Medulla oblongata (tissue), 1 donor: ENCODE results near the gene GAS2.

Experiments used
- DNase-seq: peaks from one replicate; pipeline ENCODE4 v3.0.0-alpha.2; 2015; ENCODE audit errors: extremely low spot score

GAS2 gene

GRCh38 chr11:22787551-22788162 lies 121.2 kb downstream of the GAS2 start:
- peak; percentile 88 for DNase-seq

GRCh38 chr11:22792497-22792896 lies 126.1 kb downstream of the GAS2 start:
- peak; percentile 90 for DNase-seq

GRCh38 chr11:22795914-22796313 lies 129.5 kb downstream of the GAS2 start:
- no peak for DNase-seq

GRCh38 chr11:22797047-22797446 lies 130.6 kb downstream of the GAS2 start:
- peak; percentile 64 for DNase-seq

GRCh38 chr11:22798901-22799300 lies 132.5 kb downstream of the GAS2 start:
- DNase-seq, result no peak

- DNase-seq, result no peak
Measured at GRCh38 chr11:22800482-22800881, 134.1 kb downstream of the GAS2 start.

- DNase-seq, result no peak
Measured at GRCh38 chr11:22802861-22803260, 136.4 kb downstream of the GAS2 start.

- DNase-seq, result no peak
Measured at GRCh38 chr11:22807391-22807790, 141.0 kb downstream of the GAS2 start.

- DNase-seq, result no peak
Measured at GRCh38 chr11:22807855-22808570, 141.6 kb downstream of the GAS2 start.

- DNase-seq, result peak; percentile 41
Measured at GRCh38 chr11:22808571-22809197, 142.3 kb downstream of the GAS2 start.

- no peak for DNase-seq
Measured at GRCh38 chr11:22809893-22810292, 143.5 kb downstream of the GAS2 start.

GRCh38 chr11:22822203-22822602 lies 155.8 kb downstream of the GAS2 start:
- DNase-seq, result no peak

GRCh38 chr11:22828373-22828772 lies 162.0 kb downstream of the GAS2 start:
- no peak for DNase-seq

GRCh38 chr11:22829231-22830081 lies 163.0 kb downstream of the GAS2 start, which contains the start of gene SVIP:
Gene SVIP (minus strand): TSS chr11:22829801. CDS start chr11:22829748, 53 bp downstream.
- peak; percentile 96 for DNase-seq

GRCh38 chr11:22830082-22830414 lies 163.6 kb downstream of the GAS2 start:
- DNase-seq, result no peak

GRCh38 chr11:22832315-22833015 lies 166.1 kb downstream of the GAS2 start:
- DNase-seq, result peak; percentile 28

- no peak for DNase-seq
Measured at GRCh38 chr11:22846726-22847125, 180.3 kb downstream of the GAS2 start.

- no peak for DNase-seq
Measured at GRCh38 chr11:22851477-22851876, 185.1 kb downstream of the GAS2 start.

- DNase-seq, result no peak
Measured at GRCh38 chr11:22859756-22860155, 193.3 kb downstream of the GAS2 start.

GRCh38 chr11:22860241-22860640 lies 193.8 kb downstream of the GAS2 start, which contains the start of gene CCDC179:
Gene CCDC179 (minus strand): TSS chr11:22860474. CDS start chr11:22860421, 53 bp downstream.
- DNase-seq, result no peak
